Activated naive CD4-positive, alpha-beta T cell treated with anti-CD3 and anti-CD28 coated beads for 36 hours (primary cell): ENCODE results near the gene ITGA3. TPM values are rescaled to one million over a fixed set of nuclear protein-coding genes. Genes with fewer than 3 reads are reported as not detected.

Source experiments
- CTCF ChIA-PET: fragments of 350-600 bp; sonication (Branson Sonifier 250); formaldehyde crosslinking; loops from one replicate; lab custom pipeline; 2021; ENCODE audit warnings: antibody characterized with exemption; lab: Charles Lee
- DNase-seq: peaks from one replicate; pipeline ENCODE4 v3.0.0-alpha.2; 2020
- H3K27ac Mint-ChIP-seq: one replicate; pipeline ENCODE4 v1.8.0; 2021; ENCODE audit warnings: mild to moderate bottlenecking, mixed read lengths
- H3K27me3 Mint-ChIP-seq: one replicate; pipeline ENCODE4 v1.8.0; 2021; ENCODE audit warnings: low read depth, mixed read lengths
- H3K36me3 Mint-ChIP-seq: one replicate; pipeline ENCODE4 v1.8.0; 2021; ENCODE audit warnings: low read depth, mixed read lengths
- H3K4me1 Mint-ChIP-seq: one replicate; pipeline ENCODE4 v1.8.0; 2021; ENCODE audit warnings: low read depth, mixed read lengths
- H3K4me3 Mint-ChIP-seq: one replicate; pipeline ENCODE4 v1.8.0; 2021; ENCODE audit warnings: mild to moderate bottlenecking, moderate library complexity, mixed read lengths
- H3K9me3 Mint-ChIP-seq: one replicate; pipeline ENCODE4 v1.8.0; 2021; ENCODE audit warnings: mixed read lengths
- intact Hi-C: fragments of 100-400 bp; cut with micrococcal nuclease; formaldehyde crosslinking; loops from one replicate; pipeline ENCODE4 v1.15.1; 2023
- total RNA-seq, 2 experiments: library from RNA; stranded (reverse); gene quantifications; one replicate each; pipeline ENCODE4 v1.2.3, GENCODE V29; 2021

Gene ITGA3
- total RNA-seq, 2 experiments from 2014 or later = 17.9 to 19.3 TPM

DNA sequence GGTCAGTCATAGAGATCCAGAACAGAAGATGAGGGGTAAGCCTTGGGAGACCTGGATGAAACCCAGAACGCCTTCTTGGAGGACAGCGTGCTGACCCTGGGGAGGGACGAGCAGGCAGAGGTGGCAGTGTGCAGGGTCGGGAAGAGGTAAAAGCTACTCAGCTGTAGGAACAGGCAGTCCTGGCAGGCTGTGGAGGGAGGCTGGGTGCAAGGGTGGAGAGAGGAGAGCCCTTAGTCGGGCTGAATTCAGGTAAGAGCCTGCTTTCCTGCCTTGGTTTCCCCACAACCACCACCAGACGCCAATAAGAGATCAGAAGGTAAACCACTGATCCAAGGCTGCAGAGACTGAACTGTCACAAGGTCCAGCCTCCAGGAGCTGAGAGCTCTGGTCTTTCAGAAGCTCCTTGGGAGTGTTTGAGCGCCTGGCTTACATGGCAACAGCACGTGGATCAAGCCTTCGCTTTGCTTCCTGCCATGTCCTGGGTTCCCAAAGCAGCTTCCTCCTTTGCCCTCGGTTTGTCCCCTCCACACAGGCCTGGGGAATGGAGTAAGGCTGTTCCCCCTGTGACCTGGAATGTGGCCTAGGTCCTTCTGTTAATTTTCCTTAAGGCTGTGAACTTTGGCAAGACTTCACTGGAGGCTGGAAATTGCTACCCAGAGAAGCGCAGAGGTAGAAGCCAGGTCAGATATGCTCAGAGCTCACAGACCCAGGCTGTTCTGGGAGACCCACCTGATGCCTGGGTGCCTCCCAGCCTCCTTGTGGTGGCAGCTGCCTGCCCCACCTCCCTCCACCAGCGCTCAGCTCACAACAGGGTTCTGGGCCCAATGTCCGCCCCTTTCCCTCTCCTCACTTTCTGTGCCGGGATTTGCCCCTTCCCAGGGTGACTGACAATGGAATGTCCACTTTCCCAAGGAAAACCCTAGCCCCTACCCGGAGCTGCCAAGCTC, 35.3 kb downstream of the ITGA3 start:
- H3K27ac Mint-ChIP-seq = no peak overlapping the region
- H3K4me1 Mint-ChIP-seq = peaks cover 11% of the 10 kb centered on the region
- CTCF ChIA-PET = interaction anchor here (0.8 to 5.6 kb wide), 8 partner anchors 10 to 206 kb away, joined by 3 to 84 read pairs (median 6); partner anchors contain the start of gene ITGA3
- no peaks in the 10 kb centered on the region for H3K9me3 Mint-ChIP-seq
- no peak for DNase-seq
- no peak overlapping the region for H3K4me3 Mint-ChIP-seq
- no peaks in the 10 kb centered on the region for H3K36me3 Mint-ChIP-seq
- H3K27me3 Mint-ChIP-seq = no peaks in the 10 kb centered on the region
- intact Hi-C loops = no loop called here

GRCh38 chr17:50091918-50092285, 36.0 kb downstream of the ITGA3 start:
- Mint-ChIP-seq H3K27me3 (no peaks in the 10 kb centered on the region), H3K9me3 (no peaks in the 10 kb centered on the region), H3K27ac (no peak overlapping the region), H3K4me1 (peaks cover 16% of the 10 kb centered on the region), H3K36me3 (no peaks in the 10 kb centered on the region), H3K4me3 (no peak overlapping the region)
- CTCF ChIA-PET = interaction anchor here (0.7 to 5.6 kb wide), 11 partner anchors 10 to 355 kb away, joined by 3 to 84 read pairs (median 4); partner anchors contain the start of gene ITGA3
- no peak for DNase-seq
- intact Hi-C loops = no loop called here

GRCh38 chr17:50093246-50093645, 37.3 kb downstream of the ITGA3 start:
- Mint-ChIP-seq H3K4me3 (no peak overlapping the region), H3K36me3 (no peaks in the 10 kb centered on the region), H3K9me3 (no peaks in the 10 kb centered on the region), H3K4me1 (peaks cover 16% of the 10 kb centered on the region), H3K27me3 (no peaks in the 10 kb centered on the region), H3K27ac (no peak overlapping the region)
- DNase-seq = no peak
- CTCF ChIA-PET = interaction anchor here (0.8 to 5.6 kb wide), 22 partner anchors 9 to 303 kb away, joined by 3 to 84 read pairs (median 10); partner anchors contain the start of genes ITGA3, PPP1R9B and TMEM92
- intact Hi-C loops = no loop called here

DNA sequence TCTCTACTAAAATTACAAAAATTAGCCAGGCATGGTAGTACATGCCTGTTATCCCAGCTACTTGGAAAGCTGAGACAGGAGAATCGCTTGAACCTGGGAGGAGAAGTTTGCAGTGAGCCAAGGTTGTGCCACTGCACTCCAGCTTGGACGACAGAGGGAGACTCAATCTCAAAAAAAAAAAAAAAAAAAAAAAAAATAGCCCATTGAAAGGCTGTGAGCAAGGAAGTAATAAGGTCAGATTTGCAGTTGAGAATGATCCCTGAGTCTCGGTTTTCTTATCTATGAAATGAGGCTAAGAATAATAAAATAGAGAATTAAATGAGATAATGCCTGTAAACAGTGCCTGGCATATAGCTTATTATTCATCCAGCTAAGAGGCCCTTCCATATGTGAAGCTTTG, 37.9 kb downstream of the ITGA3 start:
- Mint-ChIP-seq H3K27ac (no peak overlapping the region), H3K27me3 (no peaks in the 10 kb centered on the region), H3K4me1 (peaks cover 16% of the 10 kb centered on the region), H3K9me3 (no peaks in the 10 kb centered on the region), H3K36me3 (no peaks in the 10 kb centered on the region), H3K4me3 (no peak overlapping the region)
- DNase-seq = no peak
- intact Hi-C loops = loop anchor here (1.0 to 2.0 kb wide), 4 partner anchors 67 to 203 kb away; no protein-coding TSS in a partner anchor
- CTCF ChIA-PET = interaction anchor here (0.5 to 5.6 kb wide), 48 partner anchors 9 to 542 kb away, joined by 3 to 84 read pairs (median 6); partner anchors contain the start of genes ITGA3, LRRC59, PPP1R9B and SAMD14

DNA sequence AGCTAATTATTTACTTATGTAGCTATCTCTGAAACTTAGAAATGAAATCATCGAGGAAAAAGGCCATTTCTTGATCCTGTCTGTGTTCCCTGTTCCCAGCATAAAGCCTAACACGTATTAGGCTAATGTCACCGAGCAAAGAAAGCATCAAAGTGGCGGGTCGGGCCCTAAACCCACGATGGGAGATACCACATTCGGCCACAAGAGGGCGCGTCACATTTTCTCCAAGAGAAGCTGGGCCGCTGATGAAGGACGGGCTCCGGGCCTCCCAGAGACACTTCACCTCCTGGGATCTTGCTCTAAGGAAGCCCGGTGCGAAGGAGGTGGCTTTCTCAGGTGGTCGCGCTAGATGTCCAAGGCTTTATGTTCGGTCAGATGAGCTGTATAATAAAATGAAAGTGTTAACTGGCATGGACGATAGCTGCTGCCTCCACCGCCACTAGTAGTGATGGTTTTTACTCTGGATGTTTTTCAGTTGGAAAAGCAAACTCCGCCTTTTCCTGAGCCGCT, 38.4 kb downstream of the ITGA3 start:
- Mint-ChIP-seq H3K27me3 (no peaks in the 10 kb centered on the region), H3K4me1 (peaks cover 16% of the 10 kb centered on the region), H3K9me3 (no peaks in the 10 kb centered on the region), H3K4me3 (peak overlapping the region; percentile 82), H3K36me3 (no peaks in the 10 kb centered on the region), H3K27ac (peak overlapping the region; percentile 90)
- peak; percentile 96 for DNase-seq
- intact Hi-C loops = loop anchor here (1.0 to 2.0 kb wide), 4 partner anchors 67 to 203 kb away; no protein-coding TSS in a partner anchor
- CTCF ChIA-PET = interaction anchor here (0.5 to 5.6 kb wide), 56 partner anchors 9 to 542 kb away, joined by 3 to 84 read pairs (median 5); partner anchors contain the start of genes ITGA3, LRRC59, PPP1R9B and SAMD14

GRCh38 chr17:50094753-50095619, 39.1 kb downstream of the ITGA3 start, which contains the start of gene PDK2:
PDK2 (plus strand) TSS chr17:50095351; CDS start chr17:50095436, 85 bp downstream.
- peak within 1 kb of the TSS; percentile 82 for H3K4me3 Mint-ChIP-seq
- H3K27ac Mint-ChIP-seq = peak within 1 kb of the TSS; percentile 90
- H3K9me3 Mint-ChIP-seq = no peaks in the 10 kb centered on the region
- peaks cover 16% of the 10 kb centered on the region for H3K4me1 Mint-ChIP-seq
- no peaks in the 10 kb centered on the region for H3K36me3 Mint-ChIP-seq
- peak; percentile 95 for DNase-seq
- CTCF ChIA-PET = interaction anchor here (0.5 to 5.6 kb wide), 52 partner anchors 8 to 321 kb away, joined by 3 to 84 read pairs (median 6); partner anchors contain the start of genes ITGA3, LRRC59, PPP1R9B and SAMD14
- intact Hi-C loops = loop anchor here (1.0 to 2.0 kb wide), 7 partner anchors 39 to 202 kb away; partner anchors contain the start of gene ITGA3
- H3K27me3 Mint-ChIP-seq = no peaks in the 10 kb centered on the region

- Mint-ChIP-seq H3K27ac (peak overlapping the region; percentile 55), H3K9me3 (no peaks in the 10 kb centered on the region), H3K4me3 (peak overlapping the region; percentile 82), H3K36me3 (no peaks in the 10 kb centered on the region), H3K27me3 (no peaks in the 10 kb centered on the region), H3K4me1 (peaks cover 16% of the 10 kb centered on the region)
- CTCF ChIA-PET = interaction anchor here (0.9 to 3.1 kb wide), 2 partner anchors 8 to 21 kb away, joined by 3 to 12 read pairs; no protein-coding TSS in a partner anchor
- intact Hi-C loops = loop anchor here (1.0 to 2.0 kb wide), 4 partner anchors 39 to 69 kb away; partner anchors contain the start of gene ITGA3
- DNase-seq = no peak
Measured at GRCh38 chr17:50095626-50096037, 39.7 kb downstream of the ITGA3 start.

DNA sequence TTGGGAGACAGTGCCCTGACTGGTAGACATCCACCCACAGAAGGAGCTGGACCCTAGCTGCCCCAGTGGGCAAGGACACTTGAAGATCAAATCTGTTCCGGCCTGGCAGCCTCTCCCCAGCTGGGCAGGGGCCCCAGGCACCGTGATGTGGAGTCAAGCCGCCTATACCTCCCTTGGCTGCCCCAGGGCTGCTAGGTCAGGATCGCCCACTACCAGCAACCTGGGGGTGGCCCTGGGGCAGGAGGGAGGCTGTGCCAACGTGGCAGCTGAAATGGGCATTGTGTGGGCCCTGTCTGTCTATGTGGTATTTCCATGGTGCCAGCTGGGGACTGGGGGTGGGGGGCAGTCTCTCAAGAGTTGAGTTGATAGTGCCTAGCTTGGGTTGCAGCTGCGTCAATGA, 40.2 kb downstream of the ITGA3 start:
- DNase-seq = no peak
- Mint-ChIP-seq H3K36me3 (no peaks in the 10 kb centered on the region), H3K27me3 (no peaks in the 10 kb centered on the region), H3K27ac (no peak overlapping the region), H3K4me3 (peak overlapping the region; percentile 82), H3K9me3 (no peaks in the 10 kb centered on the region), H3K4me1 (peaks cover 16% of the 10 kb centered on the region)
- CTCF ChIA-PET = interaction anchor here (0.7 to 3.1 kb wide), 4 partner anchors 9 to 143 kb away, joined by 3 to 12 read pairs (median 3); no protein-coding TSS in a partner anchor
- intact Hi-C loops = no loop called here

GRCh38 chr17:50096758-50097157, 40.8 kb downstream of the ITGA3 start:
- Mint-ChIP-seq H3K27me3 (no peaks in the 10 kb centered on the region), H3K4me1 (peaks cover 16% of the 10 kb centered on the region), H3K4me3 (no peak overlapping the region), H3K9me3 (no peaks in the 10 kb centered on the region), H3K36me3 (no peaks in the 10 kb centered on the region), H3K27ac (no peak overlapping the region)
- CTCF ChIA-PET = interaction anchor here (0.7 to 3.1 kb wide), 4 partner anchors 9 to 143 kb away, joined by 3 to 12 read pairs (median 4); no protein-coding TSS in a partner anchor
- DNase-seq = no peak
- intact Hi-C loops = no loop called here

GRCh38 chr17:50097455-50097854, 41.5 kb downstream of the ITGA3 start:
- H3K4me1 Mint-ChIP-seq = peaks cover 16% of the 10 kb centered on the region
- H3K4me3 Mint-ChIP-seq = no peak overlapping the region
- H3K27me3 Mint-ChIP-seq = no peaks in the 10 kb centered on the region
- H3K36me3 Mint-ChIP-seq = no peaks in the 10 kb centered on the region
- intact Hi-C loops = no loop called here
- H3K27ac Mint-ChIP-seq = no peak overlapping the region
- no peaks in the 10 kb centered on the region for H3K9me3 Mint-ChIP-seq
- no peak for DNase-seq
- CTCF ChIA-PET = interaction anchor here (0.8 to 3.1 kb wide), 3 partner anchors 10 to 101 kb away, joined by 3 to 12 read pairs (median 4); no protein-coding TSS in a partner anchor

DNA sequence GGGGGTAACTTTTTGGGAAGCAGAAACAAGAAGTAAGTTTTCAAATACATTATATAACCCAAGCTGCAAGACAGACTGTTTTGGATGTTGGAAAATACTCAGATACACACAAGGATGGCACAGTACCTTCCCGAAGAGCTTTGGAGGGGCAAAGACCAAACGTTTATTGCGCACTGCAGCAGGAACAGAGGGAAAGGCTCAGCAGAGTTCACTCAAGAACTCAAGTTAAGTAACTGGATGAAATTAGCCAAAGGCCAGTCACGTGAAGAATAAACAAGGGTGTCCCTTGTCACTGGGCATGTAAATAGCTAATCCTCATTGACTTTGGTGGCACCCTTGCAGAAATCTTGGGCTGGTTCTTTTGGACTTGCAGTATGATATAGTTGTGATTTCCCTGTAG, 42.0 kb downstream of the ITGA3 start:
- Mint-ChIP-seq H3K27me3 (no peaks in the 10 kb centered on the region), H3K36me3 (no peaks in the 10 kb centered on the region), H3K9me3 (no peaks in the 10 kb centered on the region), H3K4me3 (no peak overlapping the region), H3K4me1 (peaks cover 16% of the 10 kb centered on the region), H3K27ac (no peak overlapping the region)
- CTCF ChIA-PET = interaction anchor here (0.7 to 3.1 kb wide), 2 partner anchors 10 to 24 kb away, joined by 3 to 12 read pairs; no protein-coding TSS in a partner anchor
- no peak for DNase-seq
- intact Hi-C loops = no loop called here
